T47D (cell line): ENCODE measurements around the gene SPATS2L.
A peak's percentile ranks its signal among the peaks of the same experiment; 100 is the strongest.

Source experiments
- DNase-seq, 2 experiments: peaks; one replicate each; pipeline versions ENCODE4 v3.0.0 to v3.0.0-alpha.2; 2011 to 2012; ENCODE audit warnings: low read depth in 1 of 2, low spot score in 1 of 2
- JUND ChIP-seq: IDR thresholded peaks from 2 replicates; pipeline ENCODE4 v1.6.1; 2012; ENCODE audit warnings: low read depth
- in situ Hi-C: cut with HindIII; loops from 2 replicates; pipeline ENCODE4 v1.10.0; 2016; ENCODE audit warnings: low sequenced_read_pairs, low pct_unique_long_range_greater_than_20kb

SPATS2L gene

DNA sequence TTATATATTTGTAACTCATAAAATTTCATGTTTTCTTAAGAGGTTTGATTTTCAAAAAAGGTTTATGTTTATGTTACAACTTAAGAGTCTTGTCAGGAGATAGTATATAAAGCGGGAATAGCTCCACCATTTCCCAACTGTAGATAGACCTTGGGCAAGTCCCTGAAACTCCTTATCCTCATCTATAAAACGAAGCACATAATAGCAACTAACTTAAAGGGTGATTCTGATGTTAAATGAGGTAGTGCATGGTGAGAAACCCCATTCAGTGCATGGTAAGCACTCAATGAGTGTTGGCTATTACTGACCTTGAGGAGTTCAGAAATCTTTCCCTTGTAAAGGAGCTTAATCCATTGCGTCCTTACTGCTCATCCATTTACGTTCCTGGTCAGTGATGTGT lies 169.3 kb downstream of the SPATS2L start:
- in situ Hi-C loops = no loop called here
- no peak for TF ChIP-seq JUND

GRCh38 chr2:200476836-200477235 lies 170.3 kb downstream of the SPATS2L start:
- TF ChIP-seq JUND = no peak
- in situ Hi-C loops = no loop called here
- DNase-seq = no peak

More for the DNA sequence above, 169.3 kb downstream of the SPATS2L start:
- DNase-seq = no peak

- TF ChIP-seq JUND = no peak
- in situ Hi-C loops = no loop called here
- DNase-seq = no peak
Observed at GRCh38 chr2:200477667-200478131, 171.2 kb downstream of the SPATS2L start.

- DNase-seq = peak in 1 of 2 experiments; percentile 1
- in situ Hi-C loops = no loop called here
- no peak for TF ChIP-seq JUND
Observed at GRCh38 chr2:200479692-200480265, 173.3 kb downstream of the SPATS2L start.

- DNase-seq = no peak
- in situ Hi-C loops = no loop called here
- TF ChIP-seq JUND = no peak
Observed at GRCh38 chr2:200482194-200482593, 175.7 kb downstream of the SPATS2L start.

DNA sequence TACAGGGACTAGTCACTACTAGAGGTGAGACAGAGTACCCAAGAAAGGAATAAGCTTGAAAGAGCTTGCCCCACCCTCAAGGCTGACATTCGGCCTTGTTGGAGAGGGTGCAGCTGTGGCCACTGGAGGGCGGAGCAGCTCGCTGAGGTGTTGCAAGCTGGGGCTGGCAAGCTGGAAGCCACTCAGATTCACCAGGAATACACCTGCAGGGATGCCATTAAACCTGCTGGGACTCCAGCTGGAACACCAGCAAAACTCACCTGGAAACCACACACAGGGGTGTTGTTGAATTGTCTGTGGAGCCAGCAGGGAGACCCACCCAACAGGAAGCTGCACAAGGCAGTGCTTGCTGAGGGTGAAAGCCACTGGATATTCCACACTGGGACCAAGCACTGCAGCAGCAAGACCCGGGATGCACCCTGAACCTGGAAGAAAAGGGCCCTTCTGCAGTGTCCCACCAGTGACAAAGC lies 177.3 kb downstream of the SPATS2L start:
- in situ Hi-C loops = no loop called here
- DNase-seq = peak; percentile 13 to 63
- TF ChIP-seq JUND = no peak

DNA sequence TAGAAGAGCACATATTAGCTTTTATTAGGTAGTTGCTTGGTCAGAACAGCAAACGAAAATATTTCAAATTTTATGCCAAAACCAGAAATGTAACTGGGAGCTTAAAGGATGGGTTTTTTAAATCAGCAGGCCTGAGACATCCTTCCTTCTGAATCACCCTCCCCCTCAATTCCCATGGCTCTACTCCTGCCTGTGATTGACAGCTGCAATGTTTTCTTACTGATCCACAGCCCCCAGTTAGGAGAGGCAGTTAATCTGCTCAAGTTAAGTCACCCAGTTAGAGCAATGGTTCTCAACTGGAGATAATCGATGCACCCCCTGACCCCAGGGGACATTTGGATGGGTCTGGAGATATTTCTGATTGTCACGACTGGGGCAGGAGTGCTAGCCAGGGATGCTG lies 178.4 kb downstream of the SPATS2L start:
- no peak for TF ChIP-seq JUND
- DNase-seq = no peak
- in situ Hi-C loops = no loop called here

DNA sequence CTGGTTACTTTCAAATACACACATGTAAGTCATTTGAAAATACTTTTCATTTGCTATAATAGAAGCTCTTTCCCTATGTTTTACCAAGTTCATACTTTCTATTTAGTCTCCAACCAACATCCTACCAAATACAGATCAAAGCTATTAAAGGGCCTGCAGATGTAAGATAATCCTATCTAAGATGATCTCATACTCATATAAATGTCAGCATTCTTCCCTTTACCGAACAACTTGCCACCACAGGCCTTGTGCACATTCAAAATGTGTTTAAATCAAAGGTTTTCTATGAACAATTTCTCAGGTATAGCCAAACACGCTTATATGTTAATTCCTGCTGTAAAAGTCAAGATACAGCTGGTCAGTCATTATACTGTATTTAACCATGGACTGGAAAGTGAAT lies 180.0 kb downstream of the SPATS2L start:
- in situ Hi-C loops = no loop called here
- DNase-seq = no peak
- no peak for TF ChIP-seq JUND

- TF ChIP-seq JUND = no peak
- in situ Hi-C loops = no loop called here
Observed at GRCh38 chr2:200488169-200488568, 181.7 kb downstream of the SPATS2L start.

DNA sequence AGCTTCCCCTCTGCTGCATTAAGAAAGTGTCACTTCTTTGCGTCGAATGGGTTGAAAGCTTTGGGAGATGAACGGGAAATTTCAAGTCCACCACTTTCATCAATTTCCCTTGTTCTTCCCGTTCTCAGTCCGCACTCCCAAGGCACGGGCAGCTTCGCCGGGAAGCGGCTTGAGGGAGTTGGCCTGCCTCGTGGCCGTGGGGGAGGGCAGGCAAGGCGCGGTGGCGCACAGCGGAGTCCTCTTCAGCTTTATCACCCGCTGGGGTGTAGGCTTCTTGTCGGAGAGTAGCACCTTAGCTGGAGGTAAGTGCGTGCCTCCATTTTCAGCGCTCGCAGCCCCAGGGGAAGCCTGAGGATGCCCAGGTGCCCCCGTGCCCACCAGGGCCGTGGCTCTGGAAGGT lies 183.5 kb downstream of the SPATS2L start:
- DNase-seq = no peak
- no peak for TF ChIP-seq JUND
- in situ Hi-C loops = no loop called here

More at GRCh38 chr2:200488169-200488568, 181.7 kb downstream of the SPATS2L start:
- no peak for DNase-seq

DNA sequence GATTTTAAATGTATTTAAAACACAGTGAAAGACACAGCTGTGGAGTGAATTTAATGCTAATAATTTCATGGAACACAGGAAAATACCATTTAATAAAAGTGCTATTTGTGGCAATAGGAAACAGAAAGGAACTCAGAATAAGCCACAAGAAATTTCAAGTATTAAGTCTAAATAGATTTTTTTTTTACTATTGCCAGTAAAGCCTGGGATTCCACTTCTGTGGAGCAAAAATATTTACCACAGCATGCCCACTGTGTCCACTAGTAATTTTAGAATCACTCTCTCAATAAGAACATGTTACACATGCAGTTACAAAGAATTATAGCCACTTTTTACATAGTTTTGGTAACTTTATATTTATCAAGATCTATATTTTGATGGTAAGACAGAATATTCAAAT lies 186.2 kb downstream of the SPATS2L start:
- in situ Hi-C loops = no loop called here
- no peak for DNase-seq
- no peak for TF ChIP-seq JUND

GRCh38 chr2:200494048-200494447 lies 187.6 kb downstream of the SPATS2L start:
- in situ Hi-C loops = no loop called here
- DNase-seq = no peak
- TF ChIP-seq JUND = no peak

DNA sequence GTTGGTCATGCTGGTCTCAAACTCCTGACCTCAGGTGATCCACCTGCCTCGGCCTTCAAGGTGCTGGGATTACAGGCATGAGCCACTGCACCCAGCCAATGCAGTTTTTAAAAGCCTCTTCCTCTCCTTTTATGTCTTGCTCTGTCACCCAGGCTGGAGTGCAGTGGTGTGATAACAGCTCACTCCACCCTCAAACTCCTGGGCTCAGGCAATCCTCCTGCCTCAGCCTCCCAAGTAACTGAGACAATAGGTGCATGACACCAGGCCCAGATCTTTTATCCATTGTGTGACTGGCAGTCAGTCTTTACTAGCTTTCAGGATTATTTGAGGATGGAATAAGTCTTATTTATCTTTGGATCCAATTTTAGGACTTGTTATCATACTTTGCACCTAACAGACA lies 190.2 kb downstream of the SPATS2L start:
- in situ Hi-C loops = no loop called here
- DNase-seq = no peak
- TF ChIP-seq JUND = no peak
